ENCODE measurements around the gene DNAH7.

- TF ChIP-seq CTCF (conservative IDR thresholded peaks at IDR 0.05; ENCODE audit: low read depth in 2 of 2) (no peak), POLR2AphosphoS5 (IDR thresholded peaks at IDR 0.05; ENCODE audit: low read depth) (no peak), EZH2 (IDR thresholded peaks at IDR 0.05; ENCODE audit: low read depth, unreplicated experiment) (no peak), ETS1 (IDR thresholded peaks at IDR 0.05) (no peak)
Observed at GRCh38 chr2:195722075-195722474, 346.6 kb downstream of the DNAH7 start.
